Prostate gland (tissue), 2 donors: ENCODE measurements around the gene HECW1.

Source experiments
- POLR2A ChIP-seq: fragments of 450-650 bp; IDR thresholded peaks from one replicate; pipeline ENCODE4 v1.6.1; 2016; ENCODE audit warnings: antibody characterized with exemption, mild to moderate bottlenecking
- POLR2AphosphoS5 ChIP-seq: sonication (generic); formaldehyde crosslinking; IDR thresholded peaks from one replicate; pipeline ENCODE4 v1.6.1; 2017; ENCODE audit warnings: antibody characterized with exemption
- TF ChIP-seq, protein P1 (sequence below), 4 experiments: fragments of 200-600 bp in 2 of 4; fragments of 450-650 bp in 2 of 4; sonication (generic) in 2 of 4; IDR thresholded peaks; 1 replicate in 3 of 4; 2 replicates in 1 of 4; pipeline ENCODE4 v1.5.1; 2016 to 2019; ENCODE audit warnings: antibody characterized with exemption in 4 of 4, mild to moderate bottlenecking in 2 of 4, moderate library complexity in 2 of 4

DNA sequence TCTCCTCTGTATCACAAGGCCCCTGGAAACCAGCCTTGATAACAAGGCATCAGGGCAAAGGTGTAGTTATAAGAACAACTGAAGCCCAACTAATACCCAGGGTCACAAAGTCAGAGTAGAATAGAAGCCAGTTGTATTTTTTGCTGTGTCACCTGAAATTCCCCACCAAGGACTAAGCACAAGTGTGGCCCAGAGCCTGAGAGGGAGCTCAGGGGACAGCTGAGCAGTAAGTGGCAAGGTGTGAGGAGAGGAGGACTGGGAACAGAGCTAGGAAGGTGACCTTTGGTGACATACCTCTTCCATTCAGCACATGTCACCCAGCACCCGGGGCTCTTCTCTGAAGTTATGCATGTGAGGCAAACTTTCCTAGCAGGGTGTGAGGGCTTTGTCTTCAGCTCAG, 179.9 kb downstream of the HECW1 start:
- TF ChIP-seq POLR2A (no peak), POLR2AphosphoS5 (no peak)
- TF ChIP-seq, protein P1, sequence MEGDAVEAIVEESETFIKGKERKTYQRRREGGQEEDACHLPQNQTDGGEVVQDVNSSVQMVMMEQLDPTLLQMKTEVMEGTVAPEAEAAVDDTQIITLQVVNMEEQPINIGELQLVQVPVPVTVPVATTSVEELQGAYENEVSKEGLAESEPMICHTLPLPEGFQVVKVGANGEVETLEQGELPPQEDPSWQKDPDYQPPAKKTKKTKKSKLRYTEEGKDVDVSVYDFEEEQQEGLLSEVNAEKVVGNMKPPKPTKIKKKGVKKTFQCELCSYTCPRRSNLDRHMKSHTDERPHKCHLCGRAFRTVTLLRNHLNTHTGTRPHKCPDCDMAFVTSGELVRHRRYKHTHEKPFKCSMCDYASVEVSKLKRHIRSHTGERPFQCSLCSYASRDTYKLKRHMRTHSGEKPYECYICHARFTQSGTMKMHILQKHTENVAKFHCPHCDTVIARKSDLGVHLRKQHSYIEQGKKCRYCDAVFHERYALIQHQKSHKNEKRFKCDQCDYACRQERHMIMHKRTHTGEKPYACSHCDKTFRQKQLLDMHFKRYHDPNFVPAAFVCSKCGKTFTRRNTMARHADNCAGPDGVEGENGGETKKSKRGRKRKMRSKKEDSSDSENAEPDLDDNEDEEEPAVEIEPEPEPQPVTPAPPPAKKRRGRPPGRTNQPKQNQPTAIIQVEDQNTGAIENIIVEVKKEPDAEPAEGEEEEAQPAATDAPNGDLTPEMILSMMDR (IDR thresholded peaks at IDR 0.05): no peak
